NCI-H526 (cell line): ENCODE results near the gene EYA4.

Source experiments
- DNase-seq, 2 experiments: peaks; one replicate each; lab custom pipeline; 2025; lab: John Stamatoyannopoulos, UW

Gene EYA4

DNA sequence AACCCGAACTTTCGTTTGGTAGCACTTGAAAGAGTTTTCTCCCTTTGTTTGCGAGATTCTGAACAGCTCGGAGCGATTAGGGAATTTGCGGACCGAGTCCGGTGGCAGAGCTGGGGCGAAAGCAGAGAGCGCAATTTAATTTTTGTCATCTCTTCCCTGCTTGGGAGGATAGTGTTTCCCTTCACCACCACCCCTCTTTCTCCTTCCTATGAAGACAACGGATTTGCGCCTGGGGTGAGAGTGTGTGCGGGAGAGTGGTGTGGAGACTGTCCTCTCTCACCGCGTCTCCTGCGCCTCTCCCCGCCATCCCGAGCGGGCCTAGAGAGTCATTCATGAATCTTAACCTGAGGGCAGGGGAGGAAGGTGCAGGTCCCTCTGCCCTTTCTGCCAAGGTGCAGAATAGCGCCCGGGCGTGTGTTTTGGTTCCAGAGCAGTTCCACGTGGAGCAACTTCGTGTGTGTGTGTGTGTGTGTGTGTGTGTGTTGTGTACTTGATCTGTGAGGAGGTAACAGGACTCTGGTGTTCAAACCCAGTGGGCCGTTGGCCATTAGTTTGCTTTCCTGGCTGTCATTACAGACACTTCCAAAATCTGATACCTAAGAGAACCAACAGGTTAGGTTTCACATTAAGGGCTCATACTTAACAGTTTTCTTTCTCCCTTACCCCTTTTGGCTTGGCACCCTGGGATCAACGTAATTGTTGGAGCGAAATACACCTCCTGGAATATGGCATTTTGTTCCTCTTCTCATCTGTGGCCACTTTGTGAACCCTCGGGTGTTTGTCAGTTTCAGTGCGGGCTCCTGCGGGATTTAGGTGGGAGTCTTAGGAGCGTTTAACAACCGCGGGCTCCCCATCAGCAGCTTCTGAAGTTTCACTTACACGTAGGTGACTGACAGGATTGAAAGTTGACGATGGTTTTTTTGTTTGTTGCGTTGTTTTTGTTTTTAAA is 1.8 kb downstream of the EYA4 start:
- peak in 1 of 2 experiments; percentile 28 for DNase-seq

DNA sequence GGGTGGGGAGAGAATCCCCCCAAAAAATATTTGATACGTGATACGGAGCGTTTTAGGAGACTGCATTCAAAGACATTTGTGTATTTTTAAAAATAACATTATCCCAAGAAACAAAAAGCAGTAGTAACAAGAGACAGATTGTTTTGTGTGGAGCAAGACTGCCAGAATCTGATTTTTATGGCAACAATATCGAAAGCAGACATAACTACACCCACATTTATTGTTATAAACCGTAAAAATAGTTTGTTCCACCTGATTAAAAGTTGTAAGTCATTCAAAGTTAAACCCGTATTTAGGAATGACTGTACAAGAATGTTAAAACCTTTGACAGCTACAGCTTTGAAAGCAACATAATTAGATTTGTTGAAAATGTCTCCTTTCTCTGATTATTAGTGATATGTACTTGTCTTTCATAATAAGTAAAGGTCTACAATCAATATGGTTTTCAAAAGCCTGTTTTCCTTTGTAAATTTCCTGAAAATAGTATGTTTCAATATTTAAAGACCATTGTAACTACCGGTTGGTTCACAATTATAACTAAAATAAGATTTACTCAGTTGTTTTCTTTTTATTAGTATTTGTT is 2.7 kb downstream of the EYA4 start:
- no peak for DNase-seq

DNA sequence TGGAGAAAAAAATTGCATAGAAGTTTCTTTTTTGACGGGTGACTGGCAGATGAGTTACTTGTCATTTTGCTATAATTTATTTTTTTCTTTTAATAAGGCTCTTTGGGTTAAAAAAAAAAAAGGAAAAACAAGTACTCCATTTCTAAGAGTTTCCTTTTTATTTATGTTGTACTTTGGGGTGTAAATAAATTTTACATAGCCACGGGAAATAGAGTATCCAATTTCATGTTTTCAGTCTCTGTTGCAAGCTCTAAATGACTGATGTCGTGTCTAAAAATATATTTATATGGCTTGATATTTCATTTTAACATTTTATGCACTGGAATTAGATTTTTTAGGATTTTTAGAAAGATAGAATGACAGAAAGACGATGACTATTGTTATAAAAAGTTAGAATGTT is 3.4 kb downstream of the EYA4 start:
- no peak for DNase-seq

DNA sequence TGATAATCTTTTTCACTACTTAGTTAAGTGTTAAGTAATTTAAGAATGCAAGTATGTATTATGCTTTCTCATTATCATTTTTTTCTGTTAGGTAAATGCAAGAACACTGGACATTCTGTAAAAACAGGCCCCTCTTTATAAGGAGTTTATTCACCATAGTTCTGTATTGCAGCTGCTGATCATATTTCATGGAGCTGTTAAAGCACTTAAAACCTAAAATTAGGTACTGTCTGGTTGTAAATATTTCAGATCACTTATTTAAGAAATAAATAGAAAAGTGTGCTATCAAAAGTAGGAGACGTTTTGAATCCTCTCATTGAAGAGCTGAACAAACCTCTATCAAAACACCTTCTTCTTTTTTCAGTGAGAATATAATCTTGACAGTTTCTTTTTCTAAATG is 3.9 kb downstream of the EYA4 start:
- DNase-seq: no peak

DNA sequence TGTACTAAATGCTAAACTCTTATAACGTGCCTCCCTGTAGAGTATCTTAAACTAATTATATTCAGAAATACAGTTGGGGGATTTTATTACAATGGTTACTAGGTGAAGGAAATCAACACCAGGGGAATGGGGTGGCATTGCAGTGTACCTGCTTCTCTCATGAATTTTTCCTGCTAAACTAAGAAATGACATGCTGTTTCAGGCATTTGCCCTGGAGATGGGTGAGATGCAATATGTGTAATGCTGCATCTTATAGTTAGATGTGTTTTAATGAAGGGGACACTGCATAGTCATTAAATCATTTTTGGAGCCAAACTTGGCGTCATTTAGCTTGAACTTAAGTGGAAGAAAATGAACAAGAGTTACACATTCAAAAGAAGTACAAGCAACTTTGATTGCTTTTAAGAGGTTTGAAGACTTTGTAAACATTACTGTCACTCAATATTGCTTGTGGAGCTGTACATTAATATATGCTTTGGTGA is 4.3 kb downstream of the EYA4 start:
- no peak for DNase-seq

DNA sequence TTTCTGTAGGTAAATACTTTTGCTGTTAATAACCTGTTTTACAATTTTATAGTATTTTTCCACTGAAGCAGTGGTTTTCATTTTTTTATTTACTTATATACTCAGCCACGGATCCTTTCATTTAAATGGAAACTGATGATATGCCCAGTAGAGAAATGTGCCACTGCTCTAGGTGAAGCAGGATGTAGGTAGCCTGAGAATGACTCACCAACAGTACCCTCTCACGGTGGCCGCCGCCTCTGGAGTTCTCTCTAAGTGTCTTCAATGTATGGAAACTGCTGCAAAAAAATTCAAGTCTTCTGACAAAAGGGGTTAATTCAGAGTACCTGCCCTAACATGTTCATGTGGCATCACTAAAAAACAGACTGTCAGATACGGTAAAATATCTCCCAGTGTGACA is 6.4 kb downstream of the EYA4 start:
- no peak for DNase-seq

DNA sequence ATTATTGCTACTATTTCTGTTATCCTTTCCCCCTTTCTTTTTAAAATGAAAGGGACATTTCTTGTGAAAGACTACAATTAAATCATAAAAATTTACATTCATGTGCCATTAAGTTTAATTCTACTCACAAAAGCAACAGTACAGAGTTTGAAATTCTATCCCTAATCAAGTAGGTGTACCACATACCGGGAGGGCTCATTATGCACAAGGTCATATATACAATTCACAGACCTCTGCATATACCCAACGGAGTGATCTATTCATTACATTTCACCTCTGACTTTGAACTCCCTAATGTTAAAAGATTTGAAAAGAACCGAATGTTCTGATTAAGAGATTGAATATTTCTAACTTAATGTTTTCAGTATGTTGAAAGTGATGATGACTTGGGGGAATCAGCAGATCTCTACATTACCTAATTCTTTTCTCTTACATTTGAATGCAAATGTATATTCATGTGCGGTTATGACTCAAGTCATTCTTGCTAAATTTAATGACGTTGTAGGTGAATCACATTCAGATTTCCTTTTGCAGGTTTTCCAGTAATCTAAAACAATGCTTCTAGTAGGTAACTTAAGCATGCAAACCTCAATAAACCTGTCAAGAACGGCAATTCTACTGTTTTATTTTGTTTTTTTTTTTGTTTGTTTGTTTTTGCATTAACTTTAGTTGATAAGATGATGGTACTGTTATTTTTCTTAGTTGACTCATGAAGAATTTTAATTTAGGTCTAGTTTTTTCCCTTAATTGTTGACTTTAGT is 7.3 kb downstream of the EYA4 start:
- no peak for DNase-seq

DNA sequence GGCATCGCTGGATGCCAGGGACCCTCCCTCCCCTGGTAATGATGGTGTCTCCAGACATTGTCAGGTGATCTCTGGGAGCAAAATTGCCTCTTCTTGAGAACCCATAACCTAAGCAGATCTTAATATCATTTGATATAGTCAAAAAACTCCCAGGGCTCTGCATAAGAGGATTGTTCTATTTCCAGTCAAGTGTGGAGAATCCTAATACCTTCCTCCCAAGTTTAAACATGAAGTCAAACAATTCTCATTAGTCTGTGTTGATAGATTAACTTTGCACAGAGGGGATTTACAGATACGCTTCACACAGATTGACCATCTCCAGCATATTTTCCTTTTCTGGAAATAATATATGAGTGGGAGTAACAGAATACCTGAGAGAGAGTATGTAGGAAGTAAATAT is 10.5 kb downstream of the EYA4 start:
- DNase-seq: no peak

DNA sequence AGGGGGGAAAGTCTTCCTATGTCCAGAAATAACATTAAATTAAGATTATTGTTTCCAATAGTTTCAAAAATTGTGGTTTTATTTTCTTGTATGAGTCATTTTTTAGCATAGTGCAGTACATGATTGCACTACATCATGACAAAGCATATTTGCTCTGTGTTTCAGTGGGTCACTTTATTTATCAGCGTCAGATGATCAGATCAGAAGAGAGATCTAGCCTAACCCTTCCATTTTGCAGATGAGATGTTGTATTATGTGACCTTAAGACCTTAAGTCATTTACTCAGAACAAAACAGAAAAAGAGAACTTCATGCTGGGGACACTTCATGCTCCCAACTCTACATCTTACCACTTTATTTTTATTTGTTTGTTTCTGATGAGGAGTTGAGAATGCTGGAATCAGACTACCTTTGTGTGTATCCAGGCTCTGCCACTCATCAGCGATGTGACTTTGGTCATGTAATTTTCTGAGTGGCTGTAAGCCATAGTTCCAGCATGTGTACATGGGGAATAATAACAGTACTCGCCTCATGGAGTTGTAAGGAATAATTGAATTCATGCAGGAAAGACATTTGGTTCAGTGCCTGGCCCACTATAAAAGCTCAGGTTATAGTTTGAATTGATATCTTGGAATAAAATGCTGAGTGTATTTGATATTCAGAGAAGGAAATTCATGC is 13.5 kb downstream of the EYA4 start:
- no peak for DNase-seq

DNA sequence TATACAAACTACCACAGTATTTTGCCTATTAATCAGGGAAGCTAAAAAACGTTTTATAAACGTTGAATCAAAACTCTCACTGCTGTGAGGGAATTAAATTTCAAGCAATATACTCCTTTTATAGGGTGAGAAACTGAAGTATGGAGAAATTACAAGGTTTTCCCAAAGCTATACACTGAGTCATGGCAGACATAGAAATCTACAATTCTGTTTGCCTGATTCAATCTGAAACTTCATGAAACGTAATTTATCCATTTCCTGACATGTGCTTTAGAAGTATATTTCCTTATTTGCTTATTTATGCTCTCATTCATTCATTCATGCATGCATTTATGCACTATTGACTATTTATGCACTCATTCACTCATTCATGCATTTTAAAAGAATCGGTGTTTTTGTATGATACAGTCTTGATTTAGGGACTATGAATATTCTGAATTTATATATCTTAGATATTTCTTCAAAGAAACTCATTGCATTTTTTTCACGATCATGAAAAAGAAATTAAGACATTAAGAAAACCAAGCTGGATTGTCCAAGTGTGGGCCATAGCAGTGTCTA is 16.5 kb downstream of the EYA4 start:
- DNase-seq: no peak

DNA sequence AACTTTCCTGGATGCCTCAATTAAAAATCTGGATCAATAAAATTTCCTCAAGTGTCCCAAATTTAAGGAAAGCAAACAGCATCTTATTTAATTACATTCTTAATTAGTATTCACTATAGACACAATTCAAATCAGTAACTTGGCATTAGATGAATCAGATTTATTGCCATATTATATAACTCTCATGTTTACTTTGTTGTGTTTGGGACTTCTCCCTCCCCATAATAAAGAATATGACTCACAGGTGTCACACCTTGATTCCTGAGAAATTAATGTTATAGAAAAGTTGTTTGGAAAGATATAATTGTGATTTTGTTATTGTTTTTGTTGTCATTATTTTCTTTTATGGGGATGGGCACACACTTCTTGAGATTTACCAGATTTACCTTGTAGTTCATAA is 18.4 kb downstream of the EYA4 start:
- DNase-seq: no peak

DNA sequence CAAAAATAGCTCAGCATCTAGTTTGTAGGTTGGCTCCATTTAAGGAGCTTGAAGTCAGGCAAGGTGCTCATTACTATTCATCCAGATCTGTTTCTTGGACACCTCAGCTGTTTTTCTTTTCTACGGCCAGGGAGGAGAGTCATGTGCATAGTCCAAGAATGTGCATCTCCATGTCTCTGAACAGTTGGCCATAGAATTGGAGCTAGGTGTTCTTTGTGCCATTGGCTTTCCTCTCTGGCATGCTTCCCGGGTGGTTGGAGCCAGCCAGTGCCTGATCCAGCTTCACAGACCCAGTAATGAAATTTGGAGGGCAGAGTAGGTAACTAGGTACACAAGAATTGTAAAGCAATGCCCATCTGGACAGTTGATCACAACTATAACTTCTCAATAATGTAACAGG is 21.6 kb downstream of the EYA4 start:
- DNase-seq: no peak

DNA sequence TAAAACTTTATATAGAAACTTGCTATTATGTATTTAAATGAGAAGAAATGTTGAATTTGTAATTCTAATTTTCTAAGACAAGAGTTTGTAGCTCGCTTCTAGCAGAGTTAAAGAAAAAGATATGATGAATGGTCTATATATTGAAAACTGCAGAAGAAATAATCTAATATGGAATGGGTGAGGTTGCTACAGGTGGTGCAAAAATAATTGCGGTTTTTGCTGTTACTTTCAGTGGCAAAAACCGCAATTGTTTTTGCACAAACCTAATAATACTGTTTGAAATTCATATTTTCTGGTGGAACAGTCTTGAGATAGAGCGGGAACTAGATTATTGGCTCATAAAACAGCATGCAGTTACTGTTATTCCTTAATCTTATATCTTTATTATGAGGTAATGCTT is 23.9 kb downstream of the EYA4 start:
- no peak for DNase-seq

DNA sequence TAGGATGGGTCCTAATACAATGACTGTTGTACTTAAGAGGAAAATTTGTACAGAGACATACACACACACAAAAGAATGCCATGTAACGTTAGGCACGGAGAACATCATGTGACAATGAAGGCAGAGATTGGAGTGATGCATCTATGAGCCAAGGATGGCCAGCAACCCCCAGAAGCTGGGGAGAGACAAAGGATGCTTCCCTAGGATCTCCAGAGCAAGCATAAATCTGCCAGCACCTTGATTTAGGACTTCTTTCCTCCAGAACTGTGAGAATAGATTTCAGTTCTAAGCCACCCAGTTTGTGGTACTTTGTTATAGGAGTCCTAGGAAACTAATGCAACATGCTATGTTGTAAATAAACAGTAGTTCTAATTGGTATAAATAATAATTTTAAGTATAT is 25.0 kb downstream of the EYA4 start:
- DNase-seq: no peak

DNA sequence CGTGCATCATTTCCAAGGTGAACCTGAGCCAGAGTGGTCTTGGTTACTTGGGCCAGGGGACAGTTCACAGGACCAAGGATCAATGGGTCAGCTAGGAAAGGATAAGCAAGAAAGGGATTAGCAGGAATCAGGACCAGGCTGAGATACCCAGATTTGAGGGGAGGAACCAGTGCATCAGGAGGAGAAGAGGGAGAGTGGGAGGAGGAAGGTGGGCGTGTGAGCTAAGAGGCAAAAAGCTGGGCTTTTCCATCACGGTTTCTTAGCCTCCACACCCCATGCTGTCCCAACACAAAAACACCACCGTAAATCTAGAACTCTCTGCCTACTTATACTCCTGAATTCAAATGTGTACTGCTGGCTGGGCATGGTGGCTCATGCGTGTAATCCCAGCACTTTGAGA is 27.5 kb downstream of the EYA4 start:
- DNase-seq: no peak

DNA sequence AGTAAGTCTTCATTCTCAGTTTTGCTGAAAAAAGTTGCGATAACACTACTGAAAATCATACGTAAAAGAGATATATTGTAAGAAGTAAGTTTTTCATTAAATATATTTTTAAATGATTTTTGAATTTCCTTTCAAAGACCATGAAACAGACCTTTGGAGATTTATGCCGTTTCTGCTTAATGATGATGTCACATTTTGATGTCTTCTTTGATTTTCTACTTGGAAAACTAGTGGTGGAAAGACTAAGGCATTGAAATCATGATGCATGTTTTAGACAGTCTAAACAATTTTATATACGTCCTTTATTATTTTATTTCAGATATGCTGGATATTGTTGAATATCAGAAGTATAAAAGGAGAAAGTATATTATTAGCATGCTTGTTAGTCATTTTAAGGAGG is 33.7 kb downstream of the EYA4 start:
- no peak for DNase-seq

DNA sequence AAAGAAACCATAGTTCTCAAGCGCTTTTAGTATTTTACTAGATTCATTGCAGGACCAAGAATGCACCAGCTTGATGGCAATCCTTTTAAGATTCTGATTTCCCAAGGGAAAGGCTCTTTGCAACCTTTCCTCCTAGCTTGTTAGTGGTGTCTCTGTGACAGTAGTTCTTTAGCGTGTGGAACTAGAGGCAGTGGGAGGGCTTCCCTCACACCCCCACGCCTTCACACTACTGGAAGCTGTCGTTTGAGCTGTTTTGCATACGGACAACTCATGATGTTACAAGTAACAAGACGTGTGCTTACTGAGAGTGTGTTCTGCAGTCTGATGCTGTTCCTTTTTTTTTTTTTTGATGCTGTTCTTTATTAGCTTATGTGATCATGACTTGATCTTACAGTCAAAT is 34.1 kb downstream of the EYA4 start:
- DNase-seq: peak; percentile 21 to 40

DNA sequence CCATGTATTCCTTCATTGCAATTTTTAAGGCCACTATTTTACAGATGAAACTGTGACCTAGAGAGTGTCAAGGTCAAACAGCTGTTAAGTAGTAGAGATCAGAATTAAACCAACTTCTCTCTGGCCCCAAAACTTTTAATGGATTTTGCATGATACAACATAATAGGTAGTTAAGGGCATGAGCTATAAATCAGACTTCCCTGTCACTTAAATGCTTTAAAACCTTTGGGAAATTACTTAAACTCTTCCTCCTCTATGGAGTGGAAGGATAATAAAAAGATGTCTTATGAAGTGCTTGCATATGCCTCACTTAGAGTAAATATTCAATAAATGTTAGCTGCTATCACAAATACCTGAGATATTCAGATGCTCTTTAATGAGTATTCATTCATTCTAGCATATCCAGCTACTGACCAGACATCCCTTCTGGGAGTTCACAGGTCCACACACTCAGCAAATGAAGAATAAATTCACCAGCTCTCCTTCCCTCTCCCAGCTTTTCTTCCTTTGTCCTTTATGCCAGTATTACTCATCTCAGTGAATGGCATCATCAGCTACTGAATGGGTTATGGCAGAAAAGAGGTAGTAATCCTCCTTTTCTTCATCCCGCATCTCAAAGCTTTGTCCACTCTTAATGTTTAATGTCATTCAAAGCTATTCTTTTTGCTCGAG is 36.2 kb downstream of the EYA4 start:
- DNase-seq: no peak

DNA sequence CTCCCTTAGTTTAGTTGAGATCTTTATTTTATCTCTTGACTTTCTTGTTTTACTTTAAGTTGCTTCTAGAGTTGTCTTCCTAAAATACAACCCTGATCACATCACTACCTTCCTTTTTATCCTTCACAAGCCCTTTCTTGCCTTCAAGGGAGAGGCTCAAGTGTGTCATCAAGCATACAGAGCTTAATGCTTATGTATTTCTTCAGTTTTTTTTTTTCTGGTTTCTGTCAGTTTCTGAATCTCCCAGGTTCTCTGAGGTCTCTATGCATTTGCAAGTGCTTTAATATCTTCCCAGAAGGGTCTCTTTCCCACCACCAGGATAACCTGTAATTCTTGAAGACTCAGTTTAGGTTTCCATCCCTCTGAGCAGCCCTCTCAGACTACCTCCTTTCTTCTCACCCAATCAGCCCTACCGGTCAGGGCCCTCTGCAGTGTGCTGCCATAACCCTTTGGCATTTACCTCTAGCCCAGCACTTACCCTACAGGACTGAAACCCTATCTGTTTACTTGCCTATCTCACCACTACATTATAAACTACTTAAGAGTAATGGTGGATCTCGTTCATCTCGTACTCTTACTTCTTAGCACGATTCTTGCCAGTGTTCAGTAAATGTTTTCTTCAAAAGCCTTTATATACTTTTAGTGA is 36.9 kb downstream of the EYA4 start:
- DNase-seq: no peak

DNA sequence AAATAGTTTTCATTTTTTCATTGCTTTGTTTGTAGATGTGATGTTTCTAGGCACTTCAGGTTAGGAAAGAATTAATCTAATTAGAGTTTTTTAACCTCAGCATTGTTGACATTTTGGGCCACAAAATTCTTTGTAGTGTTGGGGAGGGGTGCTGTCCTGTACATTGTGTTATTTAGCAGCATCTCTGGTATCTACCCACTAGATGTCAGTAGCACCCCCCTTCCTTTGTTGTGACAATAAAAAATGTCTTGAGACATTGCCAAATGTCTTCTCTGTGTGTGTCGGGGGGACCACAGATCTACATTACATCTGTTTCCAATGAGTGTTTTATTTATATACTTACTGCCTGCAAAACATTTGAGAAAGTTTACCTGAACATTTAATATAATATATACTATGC is 45.6 kb downstream of the EYA4 start:
- no peak for DNase-seq

DNA sequence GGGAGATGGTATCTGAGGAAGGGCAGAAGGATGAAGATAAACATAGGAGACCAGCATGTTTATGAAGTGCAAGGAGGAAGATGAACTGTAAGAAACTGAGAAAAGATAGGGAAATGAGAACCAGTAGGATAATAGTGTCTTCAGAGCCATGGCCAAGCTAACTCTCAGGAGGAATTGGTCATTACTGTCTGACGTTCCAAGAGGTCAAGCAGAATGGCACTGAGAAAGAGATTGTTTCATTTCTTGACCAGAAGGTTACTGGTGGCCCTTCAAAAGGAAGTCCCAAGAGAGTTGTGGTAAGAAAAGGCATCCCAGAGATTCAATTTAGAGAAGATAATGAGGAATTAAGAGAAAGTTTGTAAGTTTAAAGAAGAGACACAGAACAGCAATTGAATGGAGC is 47.5 kb downstream of the EYA4 start:
- no peak for DNase-seq
